Measurements from ENCODE around the gene ENC1. TPM values are rescaled to one million over a fixed set of nuclear protein-coding genes. Genes with fewer than 3 reads are reported as not detected.

The ENC1 gene
- total RNA-seq, 4 donors from 2014 or later = 2.8 to 20.4 (median 6.9) TPM

GRCh38 chr5:74598731-74599130, 41.8 kb downstream of the ENC1 start:
- no peak for TF ChIP-seq CTCF (IDR thresholded peaks at IDR 0.05; ENCODE audit: low read depth)

GRCh38 chr5:74596927-74597326, 43.6 kb downstream of the ENC1 start:
- no peak for TF ChIP-seq CTCF (IDR thresholded peaks at IDR 0.05; ENCODE audit: low read depth)

- no peak for TF ChIP-seq CTCF (IDR thresholded peaks at IDR 0.05; ENCODE audit: low read depth)
Observed at GRCh38 chr5:74595143-74595925, 45.2 kb downstream of the ENC1 start.

GRCh38 chr5:74594137-74595040, 46.1 kb downstream of the ENC1 start:
- TF ChIP-seq CTCF (IDR thresholded peaks at IDR 0.05; ENCODE audit: low read depth) = no peak

- TF ChIP-seq CTCF (IDR thresholded peaks at IDR 0.05; ENCODE audit: low read depth) = no peak
Observed at GRCh38 chr5:74589204-74590056, 51.1 kb downstream of the ENC1 start.

GRCh38 chr5:74588415-74588814, 52.1 kb downstream of the ENC1 start:
- no peak for TF ChIP-seq CTCF (IDR thresholded peaks at IDR 0.05; ENCODE audit: low read depth)
